ENCODE measurements around the gene ICAM1.

- no peak for TF ChIP-seq CTCF (conservative IDR thresholded peaks at IDR 0.05; ENCODE audit: low read depth, low read length)
- no peak for TF ChIP-seq EZH2 (IDR thresholded peaks at IDR 0.05; ENCODE audit: borderline replicate concordance, low read depth, low read length, poor library complexity, severe bottlenecking)
Measured at GRCh38 chr19:10228393-10228792, 42.5 kb upstream of the ICAM1 start.
